ENCODE data around the gene EPSTI1.

EPSTI1 gene

DNA sequence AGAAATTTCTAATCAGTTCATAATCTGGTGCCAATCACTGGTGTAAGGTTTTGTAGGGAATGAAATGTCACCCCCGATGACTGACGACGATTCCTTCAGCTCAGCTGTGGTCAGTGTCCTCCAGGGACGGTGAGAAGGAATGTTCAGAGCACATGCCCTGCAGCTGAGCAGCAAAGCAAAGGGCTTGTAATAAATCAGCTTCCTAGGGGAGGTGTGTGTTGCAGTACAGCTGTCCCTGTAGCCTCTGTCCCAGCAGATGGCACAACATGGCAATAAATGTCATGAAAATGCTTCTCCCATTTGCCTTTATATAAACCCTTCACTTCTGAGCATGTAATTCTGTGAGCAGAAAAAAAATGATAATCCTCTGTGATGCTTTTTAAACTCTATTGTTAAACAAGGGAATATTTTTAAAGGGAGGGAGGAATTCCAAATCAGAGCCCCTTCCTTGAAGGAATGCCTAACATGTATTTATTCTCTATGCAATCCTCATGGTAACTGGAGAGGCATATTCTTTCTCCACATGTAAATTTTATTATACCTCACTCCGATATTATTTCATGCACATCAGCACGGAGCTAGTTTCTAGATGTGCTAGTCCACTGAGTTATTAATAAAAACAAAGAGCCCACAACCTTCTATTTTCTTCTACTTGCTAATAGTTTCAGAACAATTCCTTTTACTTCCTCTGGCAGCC lies 108.1 kb downstream of the EPSTI1 start:
- no peak overlapping the region for H3K27ac ChIP-seq (ENCODE audit: low read depth, low read length)
- no peaks in the 10 kb centered on the region for H3K27me3 ChIP-seq (ENCODE audit: control insufficient read depth in 5 of 5, insufficient read depth in 4 of 5, low read length in 5 of 5)
- H3K4me1 ChIP-seq (ENCODE audit: control insufficient read depth in 5 of 5, insufficient read depth in 5 of 5, low read length in 5 of 5) = peaks cover 6 to 24% (median 20%) of the 10 kb centered on the region in 5 donors
- H3K36me3 ChIP-seq (ENCODE audit: control insufficient read depth in 5 of 5, insufficient read depth in 5 of 5, low read length in 5 of 5) = peaks cover 0 to 14% (median 4%) of the 10 kb centered on the region in 5 donors
- peaks cover 0 to 3% (median 0%) of the 10 kb centered on the region in 5 donors for H3K9me3 ChIP-seq (ENCODE audit: control insufficient read depth in 5 of 5, low read length in 5 of 5)
- no peak overlapping the region for H3K9ac ChIP-seq (ENCODE audit: low read length in 5 of 5)
- H3K4me3 ChIP-seq (ENCODE audit: low read depth in 1 of 5, low read length in 5 of 5) = peak overlapping the region in 2 of 5 donors; percentile 22 to 33

DNA sequence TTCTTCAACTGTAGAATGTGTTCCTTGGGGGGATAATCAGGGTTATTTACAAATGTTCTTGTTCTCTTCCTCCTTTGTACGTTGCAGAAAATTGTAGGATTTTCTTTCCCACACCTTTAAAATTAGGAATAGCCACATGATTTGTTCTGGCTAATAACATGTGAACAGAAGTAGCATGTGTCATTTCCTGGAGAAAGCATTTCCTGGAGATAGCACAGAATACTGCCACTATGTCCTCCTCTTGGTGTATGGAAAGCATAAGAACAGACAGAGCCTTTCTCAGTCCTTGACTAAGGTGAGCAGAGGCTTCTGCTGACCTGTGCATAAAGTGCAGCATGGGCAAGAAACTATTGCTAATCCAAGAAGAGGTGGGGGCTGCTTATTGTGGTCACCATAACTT lies 108.9 kb downstream of the EPSTI1 start:
- Histone ChIP-seq H3K36me3 (ENCODE audit: control insufficient read depth in 5 of 5, insufficient read depth in 5 of 5, low read length in 5 of 5) (peaks cover 0 to 9% (median 0%) of the 10 kb centered on the region in 5 donors), H3K9me3 (ENCODE audit: control insufficient read depth in 5 of 5, low read length in 5 of 5) (peaks cover 0 to 6% (median 3%) of the 10 kb centered on the region in 5 donors), H3K9ac (ENCODE audit: low read length in 5 of 5) (no peak overlapping the region), H3K27ac (ENCODE audit: low read depth, low read length) (no peak overlapping the region), H3K4me3 (ENCODE audit: low read depth in 1 of 5, low read length in 5 of 5) (no peak overlapping the region), H3K4me1 (ENCODE audit: control insufficient read depth in 5 of 5, insufficient read depth in 5 of 5, low read length in 5 of 5) (peaks cover 6 to 24% (median 20%) of the 10 kb centered on the region in 5 donors), H3K27me3 (ENCODE audit: control insufficient read depth in 5 of 5, insufficient read depth in 4 of 5, low read length in 5 of 5) (no peaks in the 10 kb centered on the region)

DNA sequence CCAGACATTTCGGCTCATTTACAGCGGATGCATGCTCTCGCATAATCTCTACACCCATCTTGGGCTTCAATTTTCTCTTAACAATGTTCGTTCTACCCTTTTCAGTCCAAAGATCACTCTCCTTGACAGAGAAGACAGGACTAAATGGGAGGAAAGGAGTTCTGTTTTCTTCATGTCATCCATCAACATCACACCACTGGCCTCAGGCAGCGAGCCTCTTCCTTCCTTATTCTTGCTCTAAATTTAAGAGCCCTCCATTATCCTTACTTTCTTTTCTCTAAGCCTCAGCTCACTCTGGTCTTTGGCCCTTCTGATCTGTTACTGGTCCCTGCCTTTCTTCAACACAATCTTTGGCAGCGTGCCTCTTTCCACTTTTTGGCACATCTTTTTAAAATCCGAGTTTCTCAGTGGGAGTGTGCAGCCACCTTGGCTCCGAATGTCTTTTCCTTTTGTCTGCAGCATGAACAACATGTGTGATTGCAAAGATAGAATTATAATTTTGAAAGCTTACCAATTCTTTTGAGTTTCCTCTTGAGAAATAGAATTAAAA lies 111.9 kb downstream of the EPSTI1 start:
- H3K36me3 ChIP-seq (ENCODE audit: control insufficient read depth in 5 of 5, insufficient read depth in 5 of 5, low read length in 5 of 5) = no peaks in the 10 kb centered on the region
- no peak overlapping the region for H3K27ac ChIP-seq (ENCODE audit: low read depth, low read length)
- peaks cover 4 to 19% (median 15%) of the 10 kb centered on the region in 5 donors for H3K4me1 ChIP-seq (ENCODE audit: control insufficient read depth in 5 of 5, insufficient read depth in 5 of 5, low read length in 5 of 5)
- no peaks in the 10 kb centered on the region for H3K27me3 ChIP-seq (ENCODE audit: control insufficient read depth in 5 of 5, insufficient read depth in 4 of 5, low read length in 5 of 5)
- no peak overlapping the region for H3K9ac ChIP-seq (ENCODE audit: low read length in 5 of 5)
- peaks cover 0 to 6% (median 3%) of the 10 kb centered on the region in 5 donors for H3K9me3 ChIP-seq (ENCODE audit: control insufficient read depth in 5 of 5, low read length in 5 of 5)
- H3K4me3 ChIP-seq (ENCODE audit: low read depth in 1 of 5, low read length in 5 of 5) = no peak overlapping the region

DNA sequence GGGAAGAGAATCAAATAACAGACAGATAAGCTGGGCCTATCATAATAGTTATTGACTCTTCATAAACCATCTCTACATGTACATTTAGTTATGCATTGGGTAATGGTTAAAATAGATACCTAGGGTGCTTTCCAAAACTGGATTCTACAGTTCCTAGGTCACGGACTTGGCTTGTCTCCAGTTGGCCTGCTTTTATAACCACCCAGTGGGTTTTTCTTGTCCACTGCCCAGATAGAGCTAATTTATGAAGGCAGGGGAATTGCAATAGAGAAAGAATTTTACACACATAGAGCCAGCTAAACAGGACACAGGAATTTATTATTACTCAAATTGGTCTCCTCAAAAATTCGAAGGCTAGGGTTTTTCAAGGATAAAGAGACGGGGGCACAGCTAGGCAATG lies 113.3 kb downstream of the EPSTI1 start:
- Histone ChIP-seq H3K4me3 (ENCODE audit: low read depth in 1 of 5, low read length in 5 of 5) (no peak overlapping the region), H3K4me1 (ENCODE audit: control insufficient read depth in 5 of 5, insufficient read depth in 5 of 5, low read length in 5 of 5) (peaks cover 2 to 11% (median 8%) of the 10 kb centered on the region in 5 donors), H3K9ac (ENCODE audit: low read length in 5 of 5) (no peak overlapping the region), H3K36me3 (ENCODE audit: control insufficient read depth in 5 of 5, insufficient read depth in 5 of 5, low read length in 5 of 5) (no peaks in the 10 kb centered on the region), H3K27me3 (ENCODE audit: control insufficient read depth in 5 of 5, insufficient read depth in 4 of 5, low read length in 5 of 5) (no peaks in the 10 kb centered on the region), H3K27ac (ENCODE audit: low read depth, low read length) (no peak overlapping the region), H3K9me3 (ENCODE audit: control insufficient read depth in 5 of 5, low read length in 5 of 5) (peaks cover 0 to 6% (median 3%) of the 10 kb centered on the region in 5 donors)

- Histone ChIP-seq H3K4me3 (ENCODE audit: low read depth in 1 of 5, low read length in 5 of 5) (no peak overlapping the region), H3K9me3 (ENCODE audit: control insufficient read depth in 5 of 5, low read length in 5 of 5) (peaks cover 0 to 6% (median 3%) of the 10 kb centered on the region in 5 donors), H3K27ac (ENCODE audit: low read depth, low read length) (no peak overlapping the region), H3K4me1 (ENCODE audit: control insufficient read depth in 5 of 5, insufficient read depth in 5 of 5, low read length in 5 of 5) (peaks cover 0 to 6% (median 0%) of the 10 kb centered on the region in 5 donors), H3K36me3 (ENCODE audit: control insufficient read depth in 5 of 5, insufficient read depth in 5 of 5, low read length in 5 of 5) (no peaks in the 10 kb centered on the region), H3K27me3 (ENCODE audit: control insufficient read depth in 5 of 5, insufficient read depth in 4 of 5, low read length in 5 of 5) (no peaks in the 10 kb centered on the region), H3K9ac (ENCODE audit: low read length in 5 of 5) (no peak overlapping the region)
Observed at GRCh38 chr13:42876887-42877545, 115.0 kb downstream of the EPSTI1 start.

DNA sequence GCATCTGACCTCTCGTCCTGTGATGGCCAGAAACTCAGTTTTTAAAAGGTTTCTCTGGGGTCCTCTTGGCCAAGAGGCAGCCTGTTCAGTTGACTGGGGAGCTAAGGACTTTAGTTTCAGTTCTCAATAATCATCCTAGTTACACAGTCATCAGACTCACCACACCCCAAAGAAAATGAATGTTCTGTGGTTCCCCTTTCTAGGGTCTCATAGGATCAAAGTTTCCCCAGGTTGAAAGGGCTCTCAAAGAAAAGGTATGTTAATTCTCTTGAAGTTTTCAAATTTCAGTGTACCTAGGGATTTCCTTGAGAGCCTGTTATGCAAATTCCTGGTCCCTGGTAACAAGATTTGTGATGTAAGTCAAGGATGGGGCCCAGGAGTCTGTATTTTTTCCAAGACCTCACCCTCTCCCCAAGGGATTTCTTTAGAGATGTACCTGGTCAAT lies 115.7 kb downstream of the EPSTI1 start:
- H3K9ac ChIP-seq (ENCODE audit: low read length in 5 of 5) = no peak overlapping the region
- H3K4me1 ChIP-seq (ENCODE audit: control insufficient read depth in 5 of 5, insufficient read depth in 5 of 5, low read length in 5 of 5) = peaks cover 0 to 6% (median 0%) of the 10 kb centered on the region in 5 donors
- H3K9me3 ChIP-seq (ENCODE audit: control insufficient read depth in 5 of 5, low read length in 5 of 5) = peaks cover 0 to 6% (median 3%) of the 10 kb centered on the region in 5 donors
- H3K4me3 ChIP-seq (ENCODE audit: low read depth in 1 of 5, low read length in 5 of 5) = no peak overlapping the region
- H3K27me3 ChIP-seq (ENCODE audit: control insufficient read depth in 5 of 5, insufficient read depth in 4 of 5, low read length in 5 of 5) = no peaks in the 10 kb centered on the region
- no peak overlapping the region for H3K27ac ChIP-seq (ENCODE audit: low read depth, low read length)
- no peaks in the 10 kb centered on the region for H3K36me3 ChIP-seq (ENCODE audit: control insufficient read depth in 5 of 5, insufficient read depth in 5 of 5, low read length in 5 of 5)

- Histone ChIP-seq H3K36me3 (ENCODE audit: control insufficient read depth in 5 of 5, insufficient read depth in 5 of 5, low read length in 5 of 5) (no peaks in the 10 kb centered on the region), H3K9me3 (ENCODE audit: control insufficient read depth in 5 of 5, low read length in 5 of 5) (peaks cover 0 to 6% (median 3%) of the 10 kb centered on the region in 5 donors), H3K4me3 (ENCODE audit: low read depth in 1 of 5, low read length in 5 of 5) (no peak overlapping the region), H3K27ac (ENCODE audit: low read depth, low read length) (no peak overlapping the region), H3K9ac (ENCODE audit: low read length in 5 of 5) (no peak overlapping the region), H3K27me3 (ENCODE audit: control insufficient read depth in 5 of 5, insufficient read depth in 4 of 5, low read length in 5 of 5) (no peaks in the 10 kb centered on the region), H3K4me1 (ENCODE audit: control insufficient read depth in 5 of 5, insufficient read depth in 5 of 5, low read length in 5 of 5) (peaks cover 0 to 6% (median 0%) of the 10 kb centered on the region in 5 donors)
Observed at GRCh38 chr13:42875475-42876269, 116.4 kb downstream of the EPSTI1 start.

DNA sequence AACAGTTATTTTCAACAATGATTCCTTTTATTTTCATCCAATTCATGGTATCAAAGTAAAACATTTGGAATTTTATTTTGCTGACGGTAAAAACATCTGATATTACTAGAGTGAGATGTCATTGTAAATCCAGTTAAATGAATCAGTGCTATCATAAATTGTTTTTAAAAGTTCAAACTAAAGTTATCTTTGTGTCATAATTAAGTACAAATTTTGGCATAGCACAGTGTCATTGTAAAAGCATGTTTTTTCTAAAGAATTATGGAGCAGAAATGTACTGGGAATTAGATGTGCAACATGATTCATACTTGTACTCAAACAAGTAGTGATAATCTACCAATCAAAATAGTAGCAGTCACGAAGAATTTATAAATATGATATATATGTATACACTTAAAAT lies 117.8 kb downstream of the EPSTI1 start:
- H3K9ac ChIP-seq (ENCODE audit: low read length in 5 of 5) = no peak overlapping the region
- no peaks in the 10 kb centered on the region for H3K36me3 ChIP-seq (ENCODE audit: control insufficient read depth in 5 of 5, insufficient read depth in 5 of 5, low read length in 5 of 5)

GRCh38 chr13:42873081-42873480 lies 119.0 kb downstream of the EPSTI1 start:
- Histone ChIP-seq H3K36me3 (ENCODE audit: control insufficient read depth in 5 of 5, insufficient read depth in 5 of 5, low read length in 5 of 5) (no peaks in the 10 kb centered on the region), H3K9me3 (ENCODE audit: control insufficient read depth in 5 of 5, low read length in 5 of 5) (no peaks in the 10 kb centered on the region), H3K4me3 (ENCODE audit: low read depth in 1 of 5, low read length in 5 of 5) (no peak overlapping the region), H3K27me3 (ENCODE audit: control insufficient read depth in 5 of 5, insufficient read depth in 4 of 5, low read length in 5 of 5) (no peaks in the 10 kb centered on the region), H3K27ac (ENCODE audit: low read depth, low read length) (no peak overlapping the region), H3K4me1 (ENCODE audit: control insufficient read depth in 5 of 5, insufficient read depth in 5 of 5, low read length in 5 of 5) (no peaks in the 10 kb centered on the region), H3K9ac (ENCODE audit: low read length in 5 of 5) (no peak overlapping the region)

More for the DNA sequence above, 117.8 kb downstream of the EPSTI1 start:
- Histone ChIP-seq H3K4me3 (ENCODE audit: low read depth in 1 of 5, low read length in 5 of 5) (no peak overlapping the region), H3K4me1 (ENCODE audit: control insufficient read depth in 5 of 5, insufficient read depth in 5 of 5, low read length in 5 of 5) (no peaks in the 10 kb centered on the region), H3K27ac (ENCODE audit: low read depth, low read length) (no peak overlapping the region), H3K9me3 (ENCODE audit: control insufficient read depth in 5 of 5, low read length in 5 of 5) (peaks cover 0 to 6% (median 3%) of the 10 kb centered on the region in 5 donors), H3K27me3 (ENCODE audit: control insufficient read depth in 5 of 5, insufficient read depth in 4 of 5, low read length in 5 of 5) (no peaks in the 10 kb centered on the region)
